ENCODE data around the gene OR2A12.
"Not testable (repeated sequence)": the region's sequence is repeated elsewhere in the genome, so short reads cannot be mapped to it uniquely, and the experiment has no call there.

Gene OR2A12

DNA sequence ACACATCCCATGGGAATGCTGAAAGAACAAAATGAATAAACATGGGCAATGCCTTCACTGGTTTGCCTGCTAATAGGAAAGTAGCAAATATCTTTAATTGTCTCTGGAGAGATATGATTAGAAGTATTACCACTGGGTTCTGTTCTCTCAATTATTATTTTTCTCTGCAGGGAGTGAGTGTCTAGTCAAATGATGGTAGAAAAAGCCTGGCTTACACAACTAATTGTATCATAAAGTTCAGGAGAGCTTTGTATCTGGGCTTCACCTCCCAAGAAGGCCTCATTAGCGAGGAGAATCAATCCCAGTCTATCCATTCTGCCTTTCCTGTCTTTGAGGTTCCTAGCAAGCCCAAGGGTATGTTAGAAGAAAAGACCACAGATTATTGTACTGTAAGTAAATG lies 36.8 kb downstream of the OR2A12 start, which contains the start of gene OR2A14:
TSS of gene OR2A14 (plus strand) at position 301 of the 400 bp plus-strand sequence. CDS start 5,937 bp downstream, outside the sequence.
- TF ChIP-seq, protein P1, sequence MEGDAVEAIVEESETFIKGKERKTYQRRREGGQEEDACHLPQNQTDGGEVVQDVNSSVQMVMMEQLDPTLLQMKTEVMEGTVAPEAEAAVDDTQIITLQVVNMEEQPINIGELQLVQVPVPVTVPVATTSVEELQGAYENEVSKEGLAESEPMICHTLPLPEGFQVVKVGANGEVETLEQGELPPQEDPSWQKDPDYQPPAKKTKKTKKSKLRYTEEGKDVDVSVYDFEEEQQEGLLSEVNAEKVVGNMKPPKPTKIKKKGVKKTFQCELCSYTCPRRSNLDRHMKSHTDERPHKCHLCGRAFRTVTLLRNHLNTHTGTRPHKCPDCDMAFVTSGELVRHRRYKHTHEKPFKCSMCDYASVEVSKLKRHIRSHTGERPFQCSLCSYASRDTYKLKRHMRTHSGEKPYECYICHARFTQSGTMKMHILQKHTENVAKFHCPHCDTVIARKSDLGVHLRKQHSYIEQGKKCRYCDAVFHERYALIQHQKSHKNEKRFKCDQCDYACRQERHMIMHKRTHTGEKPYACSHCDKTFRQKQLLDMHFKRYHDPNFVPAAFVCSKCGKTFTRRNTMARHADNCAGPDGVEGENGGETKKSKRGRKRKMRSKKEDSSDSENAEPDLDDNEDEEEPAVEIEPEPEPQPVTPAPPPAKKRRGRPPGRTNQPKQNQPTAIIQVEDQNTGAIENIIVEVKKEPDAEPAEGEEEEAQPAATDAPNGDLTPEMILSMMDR (IDR thresholded peaks at IDR 0.05; ENCODE audit: poor library complexity, severe bottlenecking), result no peak
- ATAC-seq (ENCODE audit: low read depth) (no peak), DNase-seq (ENCODE audit: low spot score) (no peak)
- H3K27ac ChIP-seq (ENCODE audit: poor library complexity, severe bottlenecking), result no peak within 1 kb of the TSS
- no peaks in the 10 kb centered on the region for H3K36me3 ChIP-seq (ENCODE audit: low read depth)
- H3K27me3 ChIP-seq (ENCODE audit: insufficient read depth, poor library complexity, severe bottlenecking), result no peaks in the 10 kb centered on the region
- H3K4me3 ChIP-seq (ENCODE audit: severe bottlenecking), result no peak within 1 kb of the TSS
- no peaks in the 10 kb centered on the region for H3K9me3 ChIP-seq (ENCODE audit: severe bottlenecking)
- no peaks in the 10 kb centered on the region for H3K4me1 ChIP-seq (ENCODE audit: insufficient read depth, poor library complexity, severe bottlenecking)

DNA sequence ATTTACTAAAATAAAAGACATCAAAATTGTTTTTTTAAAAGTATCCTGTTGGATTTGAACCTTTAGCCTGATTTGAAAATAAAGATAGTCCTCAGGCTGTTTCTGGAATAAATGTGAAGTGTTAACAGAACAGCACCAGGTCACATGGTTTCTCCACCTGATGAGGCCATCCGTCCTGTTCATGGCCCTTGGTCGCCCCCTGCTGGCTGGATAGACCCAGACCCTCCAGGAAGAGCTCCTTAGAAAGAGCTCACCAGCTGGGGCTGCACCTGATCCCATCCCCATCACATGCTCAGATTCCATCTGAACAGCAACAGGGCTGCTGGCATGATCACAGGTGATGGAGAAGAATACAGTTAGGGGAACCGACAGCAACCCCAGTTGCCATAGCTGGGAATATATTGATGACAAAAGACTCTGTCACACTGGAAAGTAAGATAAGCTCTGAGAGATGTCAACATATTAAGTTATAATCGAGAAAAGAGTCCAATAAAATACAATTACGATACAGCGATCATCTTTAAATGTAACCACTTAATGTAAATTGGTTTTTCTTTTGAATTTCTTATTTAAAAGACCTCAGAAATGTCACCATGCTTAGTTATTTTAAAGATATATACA lies 41.7 kb downstream of the OR2A12 start:
- Histone ChIP-seq H3K27me3 (ENCODE audit: insufficient read depth, poor library complexity, severe bottlenecking) (no peaks in the 10 kb centered on the region), H3K36me3 (ENCODE audit: low read depth) (no peaks in the 10 kb centered on the region), H3K9me3 (ENCODE audit: severe bottlenecking) (no peaks in the 10 kb centered on the region), H3K4me1 (ENCODE audit: insufficient read depth, poor library complexity, severe bottlenecking) (no peaks in the 10 kb centered on the region), H3K4me3 (ENCODE audit: severe bottlenecking) (no peak overlapping the region), H3K27ac (ENCODE audit: poor library complexity, severe bottlenecking) (no peak overlapping the region)
- TF ChIP-seq, protein P1 (IDR thresholded peaks at IDR 0.05; ENCODE audit: poor library complexity, severe bottlenecking), result peak; percentile 89
- ATAC-seq (ENCODE audit: low read depth) (peak; percentile 97), DNase-seq (ENCODE audit: low spot score) (peak; percentile 78)

DNA sequence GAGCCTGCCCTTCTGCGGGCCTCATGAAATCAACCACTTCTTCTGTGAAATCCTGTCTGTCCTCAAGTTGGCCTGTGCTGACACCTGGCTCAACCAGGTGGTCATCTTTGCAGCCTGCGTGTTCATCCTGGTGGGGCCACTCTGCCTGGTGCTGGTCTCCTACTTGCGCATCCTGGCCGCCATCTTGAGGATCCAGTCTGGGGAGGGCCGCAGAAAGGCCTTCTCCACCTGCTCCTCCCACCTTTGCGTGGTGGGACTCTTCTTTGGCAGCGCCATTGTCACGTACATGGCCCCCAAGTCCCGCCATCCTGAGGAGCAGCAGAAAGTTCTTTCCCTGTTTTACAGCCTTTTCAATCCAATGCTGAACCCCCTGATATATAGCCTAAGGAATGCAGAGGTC lies 43.5 kb downstream of the OR2A12 start:
- ATAC-seq (ENCODE audit: low read depth), result not testable (repeated sequence)

DNA sequence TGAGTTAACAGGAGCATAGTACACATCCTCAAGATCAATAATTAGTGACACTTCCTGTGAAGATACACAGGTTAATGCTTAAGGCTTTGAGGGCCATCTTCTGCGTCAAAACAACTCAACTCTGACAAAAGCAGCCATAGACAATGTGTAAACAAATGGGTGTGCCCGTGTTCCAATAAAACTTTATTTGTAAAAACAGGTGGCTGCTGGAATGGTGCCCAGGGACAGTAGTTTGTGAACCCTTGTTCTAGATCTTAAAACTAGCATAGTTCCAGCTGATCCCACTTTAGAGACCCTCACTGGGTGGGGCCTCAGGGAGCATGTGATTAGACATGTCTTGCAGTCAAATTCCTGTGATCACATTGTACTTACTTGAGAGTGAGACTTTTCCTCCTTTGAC lies 44.7 kb downstream of the OR2A12 start:
- ATAC-seq (ENCODE audit: low read depth) (no peak), DNase-seq (ENCODE audit: low spot score) (no peak)
- H3K9me3 ChIP-seq (ENCODE audit: severe bottlenecking), result no peaks in the 10 kb centered on the region
- no peaks in the 10 kb centered on the region for H3K36me3 ChIP-seq (ENCODE audit: low read depth)
- TF ChIP-seq, protein P1 (IDR thresholded peaks at IDR 0.05; ENCODE audit: poor library complexity, severe bottlenecking), result no peak
- no peak overlapping the region for H3K27ac ChIP-seq (ENCODE audit: poor library complexity, severe bottlenecking)
- H3K27me3 ChIP-seq (ENCODE audit: insufficient read depth, poor library complexity, severe bottlenecking), result no peaks in the 10 kb centered on the region
- H3K4me3 ChIP-seq (ENCODE audit: severe bottlenecking), result no peak overlapping the region
- H3K4me1 ChIP-seq (ENCODE audit: insufficient read depth, poor library complexity, severe bottlenecking), result no peaks in the 10 kb centered on the region

More for the DNA sequence above, 43.5 kb downstream of the OR2A12 start:
- not testable (repeated sequence) for H3K27me3 ChIP-seq (ENCODE audit: insufficient read depth, poor library complexity, severe bottlenecking); H3K36me3 ChIP-seq (ENCODE audit: low read depth); H3K4me3 ChIP-seq (ENCODE audit: severe bottlenecking); H3K4me1 ChIP-seq (ENCODE audit: insufficient read depth, poor library complexity, severe bottlenecking); H3K27ac ChIP-seq (ENCODE audit: poor library complexity, severe bottlenecking); DNase-seq (ENCODE audit: low spot score); H3K9me3 ChIP-seq (ENCODE audit: severe bottlenecking)

DNA sequence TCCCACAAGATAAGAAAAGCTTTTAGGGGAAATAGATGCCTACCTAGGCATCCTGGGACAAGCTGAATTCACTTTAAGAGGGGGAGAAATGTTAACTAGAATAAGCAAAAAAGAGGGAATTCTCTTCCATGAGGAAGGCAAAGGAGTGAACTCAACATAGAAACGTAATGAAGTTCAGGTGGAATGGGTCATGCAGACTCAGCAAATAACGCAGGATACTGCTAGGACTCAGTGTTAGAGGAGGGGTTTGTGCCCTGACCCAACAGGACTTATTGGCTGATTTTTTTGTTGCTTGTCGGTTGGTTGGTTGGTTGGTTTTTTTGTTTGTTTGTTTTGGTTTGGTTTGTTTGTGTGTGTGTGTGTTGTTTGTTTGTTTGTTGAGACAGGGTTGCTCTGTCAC lies 46.2 kb downstream of the OR2A12 start:
- no peak for ATAC-seq (ENCODE audit: low read depth)
- Histone ChIP-seq H3K4me1 (ENCODE audit: insufficient read depth, poor library complexity, severe bottlenecking) (no peaks in the 10 kb centered on the region), H3K4me3 (ENCODE audit: severe bottlenecking) (no peak overlapping the region), H3K27me3 (ENCODE audit: insufficient read depth, poor library complexity, severe bottlenecking) (no peaks in the 10 kb centered on the region), H3K9me3 (ENCODE audit: severe bottlenecking) (no peaks in the 10 kb centered on the region), H3K36me3 (ENCODE audit: low read depth) (no peaks in the 10 kb centered on the region), H3K27ac (ENCODE audit: poor library complexity, severe bottlenecking) (no peak overlapping the region)
- TF ChIP-seq, protein P1 (IDR thresholded peaks at IDR 0.05; ENCODE audit: poor library complexity, severe bottlenecking), result no peak
- DNase-seq (ENCODE audit: low spot score), result no peak

Measured in RWPE2 (cell line).